HG03159 (cell line): Measurements from ENCODE around the gene DDX43.
"Not testable (repeated sequence)": the region's sequence is repeated elsewhere in the genome, so short reads cannot be mapped to it uniquely, and the experiment has no call there.

ENCODE experiments used
- ATAC-seq: cut with Tn5 transposase; IDR thresholded peaks from one replicate; pipeline ENCODE4 v1.9.1; 2021; ENCODE audit warnings: mild to moderate bottlenecking, moderate library complexity; ENCODE audit not compliant: unreplicated experiment

Gene DDX43

GRCh38 chr6:73394577-73395354 lies at the start of gene DDX43:
DDX43 (plus strand) TSS chr6:73394828; CDS start chr6:73394906, 78 bp downstream.
- ATAC-seq, result no peak

GRCh38 chr6:73348550-73349204 lies 46.0 kb upstream of the DDX43 start:
- ATAC-seq, result no peak

GRCh38 chr6:73349311-73349710 lies 45.3 kb upstream of the DDX43 start:
- no peak for ATAC-seq

DNA sequence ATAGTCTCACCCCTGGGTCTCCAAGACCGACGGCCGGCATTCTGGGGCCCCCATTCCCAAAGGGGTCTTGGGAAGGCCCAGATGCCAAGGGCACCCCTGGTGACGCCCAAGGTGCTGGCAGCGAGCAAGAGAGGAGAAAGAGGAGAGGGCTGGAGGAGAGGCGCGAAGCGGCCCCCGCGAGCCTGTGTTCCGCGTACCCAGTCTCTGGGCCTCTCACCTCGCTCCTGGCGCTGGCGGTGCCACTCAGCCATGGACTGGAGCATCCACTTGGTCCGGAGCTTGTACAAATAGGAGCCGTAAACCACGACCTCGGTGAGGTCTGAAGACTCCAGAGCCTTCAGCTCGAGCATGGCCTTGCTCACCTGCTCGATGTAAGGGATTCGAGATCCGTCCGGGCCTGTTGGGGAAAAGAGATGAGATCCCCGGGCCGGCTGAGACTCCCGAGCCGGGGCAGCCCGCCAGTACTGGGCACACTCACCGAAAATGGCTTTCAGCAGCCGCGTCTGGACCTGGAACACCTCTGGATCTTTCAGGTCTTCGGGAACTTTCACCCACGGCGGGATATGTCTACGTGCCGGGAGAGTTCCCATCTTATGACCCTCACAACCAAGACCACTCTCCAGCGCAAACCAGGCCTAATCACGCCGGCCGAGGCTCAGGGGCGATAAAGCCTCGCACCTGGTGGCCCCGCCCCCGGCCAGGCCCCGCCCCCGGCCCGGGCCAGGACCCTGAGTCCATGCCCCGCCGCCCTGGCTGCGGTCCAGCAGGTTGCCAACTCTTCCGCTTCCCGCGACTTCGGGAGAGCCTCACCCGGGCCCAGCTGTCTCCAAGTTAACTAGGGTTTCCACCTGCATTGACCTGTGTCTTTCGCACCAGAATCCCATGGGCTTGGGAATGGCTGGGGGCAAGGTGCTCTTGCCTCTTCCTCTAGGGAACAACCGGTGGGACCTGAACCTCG lies 40.7 kb upstream of the DDX43 start, which contains the start of gene DPPA5:
Gene DPPA5, minus strand, starts transcription at position 641 of the 958 bp plus-strand sequence. Its CDS starts 51 bp downstream, at position 590.
- ATAC-seq, result no peak

DNA sequence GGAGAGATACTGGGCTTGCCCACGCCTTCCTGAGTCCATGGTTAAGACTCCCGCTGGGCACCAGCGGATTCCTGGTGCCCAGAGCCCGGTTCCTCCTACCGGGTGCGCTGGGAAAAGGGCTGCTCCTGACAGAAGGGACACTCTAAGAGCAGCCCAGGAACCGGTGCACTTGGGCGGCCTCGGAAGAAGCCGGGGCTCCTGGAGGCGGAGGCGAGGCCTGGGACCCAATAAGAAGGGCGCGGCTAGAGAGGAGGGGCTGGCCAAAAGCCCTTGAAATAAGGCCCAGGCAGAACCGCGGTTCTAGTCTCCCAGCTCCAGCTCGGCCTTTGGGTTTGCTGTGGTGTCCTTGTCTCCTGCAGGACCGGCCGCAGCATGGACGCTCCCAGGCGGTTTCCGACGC lies 32.3 kb upstream of the DDX43 start, which contains the start of gene KHDC3L:
Gene KHDC3L, plus strand, starts transcription at position 301 of the 400 bp plus-strand sequence. Its CDS starts 72 bp downstream, at position 373.
- no peak for ATAC-seq

DNA sequence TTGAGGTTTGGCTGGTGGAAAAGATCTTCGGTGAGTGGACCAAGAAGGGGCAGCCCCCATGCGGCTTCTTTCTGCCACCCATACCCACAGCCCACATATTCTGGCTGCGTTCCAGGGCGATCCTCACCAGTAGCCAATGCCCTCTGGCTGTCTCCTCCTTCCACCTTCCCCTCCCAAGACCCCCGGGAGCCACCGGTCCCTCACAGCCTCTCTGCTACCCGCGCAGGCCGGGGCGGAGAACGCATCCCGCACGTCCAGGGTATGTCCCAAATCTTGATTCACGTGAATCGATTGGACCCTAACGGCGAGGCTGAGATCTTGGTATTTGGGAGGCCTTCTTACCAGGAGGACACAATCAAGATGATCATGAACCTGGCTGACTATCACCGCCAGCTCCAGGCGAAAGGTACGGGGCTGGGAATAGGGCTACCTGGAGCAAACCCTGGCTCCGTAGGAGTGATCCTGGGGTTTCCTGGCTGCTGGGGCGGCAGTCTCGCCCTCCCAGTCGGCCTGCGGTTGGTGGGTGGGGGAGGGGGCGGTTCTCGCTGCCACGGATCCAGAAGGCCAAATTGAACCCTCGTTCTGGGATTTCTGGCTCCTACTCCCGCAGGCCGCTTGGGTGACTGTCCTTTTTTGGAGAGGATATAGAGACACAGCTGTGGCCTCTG lies 31.6 kb upstream of the DDX43 start:
- no peak for ATAC-seq

- ATAC-seq, result no peak
Measured at GRCh38 chr6:73363537-73363875, 31.1 kb upstream of the DDX43 start.

GRCh38 chr6:73364121-73364520 lies 30.5 kb upstream of the DDX43 start:
- ATAC-seq, result no peak

DNA sequence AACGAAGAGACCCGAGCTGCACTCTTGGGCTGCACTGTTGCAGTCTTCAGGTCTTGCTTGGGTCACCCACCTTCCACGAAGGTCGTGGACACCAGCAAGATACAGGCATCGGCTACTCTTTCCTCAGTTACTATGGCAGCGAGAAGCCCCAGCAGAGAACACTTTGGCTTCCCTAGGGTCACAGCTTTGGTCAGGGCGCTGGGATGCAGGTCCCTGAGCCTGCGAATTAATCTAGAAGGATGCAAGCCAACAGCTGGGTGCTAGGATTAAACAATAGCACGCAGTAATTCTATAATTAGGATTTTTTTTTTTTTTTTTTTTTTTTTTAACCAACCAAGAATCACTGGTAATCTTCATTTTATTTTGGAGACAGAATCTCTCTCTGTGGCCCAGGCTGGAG lies 30.1 kb upstream of the DDX43 start:
- ATAC-seq, result no peak

- ATAC-seq, result no peak
Measured at GRCh38 chr6:73367761-73368355, 26.8 kb upstream of the DDX43 start.

- ATAC-seq, result no peak
Measured at GRCh38 chr6:73368675-73369074, 26.0 kb upstream of the DDX43 start.

- no peak for ATAC-seq
Measured at GRCh38 chr6:73369157-73369556, 25.5 kb upstream of the DDX43 start.

DNA sequence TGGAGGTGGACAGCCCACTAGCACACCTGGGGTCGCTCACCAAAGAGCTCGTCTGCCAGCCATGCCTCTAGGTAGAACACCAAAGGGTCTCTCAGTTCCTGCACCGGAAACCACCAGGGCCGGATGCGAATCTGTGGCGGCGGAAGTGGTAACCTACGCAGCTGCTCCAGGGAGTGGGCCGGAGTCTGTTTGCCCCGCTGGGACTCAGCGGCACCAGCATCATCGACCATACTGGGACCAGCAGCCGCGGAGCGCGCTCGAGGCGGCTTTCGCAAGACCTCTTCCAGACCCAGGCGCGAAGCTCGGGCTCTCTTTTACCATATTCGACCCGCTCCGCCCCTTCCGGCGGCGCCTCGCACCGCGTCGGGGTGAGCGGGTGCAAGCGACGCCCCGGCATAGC lies 25.1 kb upstream of the DDX43 start, which contains the start of gene OOEP:
Gene OOEP, minus strand, starts transcription at position 335 of the 400 bp plus-strand sequence. Its CDS starts 105 bp downstream, at position 230.
- no peak for ATAC-seq

- ATAC-seq, result no peak
Measured at GRCh38 chr6:73371984-73372383, 22.6 kb upstream of the DDX43 start.

DNA sequence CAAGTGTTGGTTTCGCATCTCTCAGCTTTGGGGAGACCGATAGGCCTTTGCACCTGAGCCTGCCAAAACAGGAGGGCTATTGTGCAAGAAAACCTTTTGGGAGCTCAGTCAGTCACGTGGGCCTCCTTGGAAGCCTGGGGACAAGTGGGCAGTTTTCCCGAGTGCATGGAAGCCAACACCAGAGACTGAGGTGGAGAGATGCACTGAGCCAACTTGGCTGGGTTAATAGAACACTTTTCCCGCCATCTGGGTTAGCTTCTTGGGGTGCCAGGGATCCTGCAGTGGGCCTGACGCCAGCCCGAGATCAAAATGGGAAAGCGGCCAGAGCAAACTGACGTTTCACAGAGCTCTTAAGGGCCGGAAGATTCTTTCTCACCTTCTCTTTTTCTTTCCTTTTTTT lies 22.1 kb upstream of the DDX43 start:
- ATAC-seq, result no peak

DNA sequence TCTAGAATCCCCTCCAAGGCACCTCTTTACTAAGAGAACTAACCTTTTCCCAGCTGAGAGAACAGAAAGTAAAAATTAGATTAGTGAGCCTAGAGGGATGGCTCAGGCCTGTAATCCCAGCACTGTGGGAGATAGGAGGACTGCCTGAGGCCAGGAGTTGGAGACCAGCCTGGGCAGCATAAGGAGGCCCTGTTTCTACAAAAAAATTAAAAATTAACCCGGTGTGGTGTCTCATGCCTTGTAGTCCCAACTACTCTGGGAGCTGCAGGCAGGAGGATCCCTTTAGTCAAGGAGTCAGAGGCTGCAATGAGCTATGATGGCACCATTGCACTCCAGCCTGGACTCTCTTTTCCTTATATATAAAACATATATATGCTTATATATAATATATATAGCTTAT lies 19.4 kb upstream of the DDX43 start:
- no peak for ATAC-seq

DNA sequence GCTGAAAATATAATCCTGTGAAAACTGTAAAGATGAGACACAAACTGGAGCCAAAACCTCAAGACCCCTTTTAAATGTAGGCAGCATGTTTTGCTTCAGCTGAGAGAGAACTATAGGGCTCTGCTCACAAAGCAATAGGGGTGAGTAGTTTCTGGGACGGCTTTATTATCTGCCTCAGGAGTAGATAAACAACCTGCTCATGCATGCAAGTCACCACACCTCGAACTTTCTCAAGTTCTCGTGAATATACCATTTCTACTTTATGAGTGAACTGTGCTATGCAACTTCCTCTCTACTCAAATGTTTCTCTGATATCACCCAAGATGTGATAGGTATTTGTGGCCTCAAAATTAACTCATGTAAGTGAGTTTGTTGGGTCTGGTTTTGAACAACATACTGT lies 17.4 kb upstream of the DDX43 start:
- ATAC-seq, result no peak

- not testable (repeated sequence) for ATAC-seq
Measured at GRCh38 chr6:73381531-73381930, 13.1 kb upstream of the DDX43 start.

DNA sequence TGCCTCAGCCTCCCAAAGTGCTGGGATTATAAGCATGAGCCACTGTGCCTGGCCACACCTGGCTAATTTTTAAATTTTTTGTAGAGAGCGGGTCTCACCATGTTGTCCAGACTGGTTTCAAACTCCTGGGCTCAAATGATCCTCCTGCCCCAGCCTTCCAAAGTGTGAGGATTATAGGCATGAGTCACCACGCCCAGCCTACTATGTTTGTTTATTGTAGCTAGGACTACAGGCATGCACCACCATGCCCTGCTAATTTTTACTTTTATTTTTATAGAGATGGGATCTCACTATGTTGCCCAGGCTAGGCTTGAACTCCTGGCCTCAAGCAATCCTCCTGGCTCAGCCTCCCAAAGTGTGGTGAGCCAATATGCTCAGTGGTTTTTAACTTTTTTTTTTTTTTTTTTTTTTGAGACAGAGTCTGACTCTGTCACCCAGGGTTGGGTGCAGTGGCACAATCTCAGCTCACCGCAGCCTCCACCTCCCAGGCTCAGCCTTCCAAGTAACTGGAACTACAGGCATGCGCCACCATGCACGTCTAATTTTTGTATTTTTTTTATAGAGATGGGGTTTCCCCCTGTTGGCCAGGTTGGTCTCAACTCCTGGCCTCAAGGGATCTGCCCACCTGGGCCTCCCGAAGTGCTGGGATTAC lies 12.0 kb upstream of the DDX43 start:
- ATAC-seq, result no peak

GRCh38 chr6:73388433-73388799 lies 6.2 kb upstream of the DDX43 start:
- ATAC-seq, result peak; percentile 25
